SK-N-MC (cell line): ENCODE results near the gene TARBP1.
"Not testable (repeated sequence)": the region's sequence is repeated elsewhere in the genome, so short reads cannot be mapped to it uniquely, and the experiment has no call there.

ENCODE experiments used
- EZH2 ChIP-seq: fragments of 200-600 bp; sonication (generic); IDR thresholded peaks from one replicate; pipeline ENCODE4 v1.6.1; 2017; ENCODE audit warnings: antibody characterized with exemption
- FOXP2 ChIP-seq: optimal IDR thresholded peaks from 2 replicates; pipeline ENCODE3; 2011; ENCODE audit warnings: mild to moderate bottlenecking, moderate library complexity; ENCODE audit not compliant: insufficient read depth; ENCODE audit errors: extremely low read length, control extremely low read depth
- POLR2AphosphoS5 ChIP-seq: IDR thresholded peaks from 2 replicates; pipeline ENCODE4 v1.6.1; 2012; ENCODE audit warnings: mild to moderate bottlenecking, low read depth, low read length, borderline replicate concordance

- not testable (repeated sequence) for TF ChIP-seq POLR2AphosphoS5, EZH2, FOXP2
Measured at GRCh38 chr1:234518086-234518485, 39.1 kb upstream of the TARBP1 start.
